ENCODE data around the gene SPEF2.

SPEF2 gene

GRCh38 chr5:35707659-35708058 is 90.0 kb downstream of the SPEF2 start:
- no peak for DNase-seq (ENCODE audit: low spot score)

- DNase-seq (ENCODE audit: low spot score) = no peak
Observed at GRCh38 chr5:35709688-35710087, 92.0 kb downstream of the SPEF2 start.

GRCh38 chr5:35717718-35718117 is 100.1 kb downstream of the SPEF2 start:
- no peak for DNase-seq (ENCODE audit: low spot score)

GRCh38 chr5:35735718-35736117 is 118.1 kb downstream of the SPEF2 start:
- DNase-seq (ENCODE audit: low spot score) = no peak

GRCh38 chr5:35736280-35736679 is 118.6 kb downstream of the SPEF2 start:
- no peak for DNase-seq (ENCODE audit: low spot score)

GRCh38 chr5:35741126-35741716 is 123.6 kb downstream of the SPEF2 start:
- DNase-seq (ENCODE audit: low spot score) = peak; percentile 31

- peak; percentile 3 for DNase-seq (ENCODE audit: low spot score)
Observed at GRCh38 chr5:35741971-35742370, 124.3 kb downstream of the SPEF2 start.

GRCh38 chr5:35743644-35744043 is 126.0 kb downstream of the SPEF2 start:
- no peak for DNase-seq (ENCODE audit: low spot score)

- DNase-seq (ENCODE audit: low spot score) = no peak
Observed at GRCh38 chr5:35745193-35745592, 127.5 kb downstream of the SPEF2 start.

- DNase-seq (ENCODE audit: low spot score) = no peak
Observed at GRCh38 chr5:35745660-35746059, 128.0 kb downstream of the SPEF2 start.

GRCh38 chr5:35752012-35752411 is 134.3 kb downstream of the SPEF2 start:
- no peak for DNase-seq (ENCODE audit: low spot score)

GRCh38 chr5:35753500-35753899 is 135.8 kb downstream of the SPEF2 start:
- DNase-seq (ENCODE audit: low spot score) = no peak

GRCh38 chr5:35754481-35754880 is 136.8 kb downstream of the SPEF2 start:
- DNase-seq (ENCODE audit: low spot score) = no peak

- DNase-seq (ENCODE audit: low spot score) = no peak
Observed at GRCh38 chr5:35755966-35756365, 138.3 kb downstream of the SPEF2 start.

GRCh38 chr5:35758151-35758724 is 140.6 kb downstream of the SPEF2 start:
- no peak for DNase-seq (ENCODE audit: low spot score)

GRCh38 chr5:35761541-35761940 is 143.9 kb downstream of the SPEF2 start:
- no peak for DNase-seq (ENCODE audit: low spot score)

GRCh38 chr5:35762368-35762767 is 144.7 kb downstream of the SPEF2 start:
- peak; percentile 33 for DNase-seq (ENCODE audit: low spot score)

GRCh38 chr5:35765921-35766320 is 148.3 kb downstream of the SPEF2 start:
- no peak for DNase-seq (ENCODE audit: low spot score)

- peak; percentile 46 for DNase-seq (ENCODE audit: low spot score)
Observed at GRCh38 chr5:35771300-35771699, 153.6 kb downstream of the SPEF2 start.

GRCh38 chr5:35771839-35772238 is 154.2 kb downstream of the SPEF2 start:
- no peak for DNase-seq (ENCODE audit: low spot score)

GRCh38 chr5:35773967-35774366 is 156.3 kb downstream of the SPEF2 start:
- DNase-seq (ENCODE audit: low spot score) = peak; percentile 11

GRCh38 chr5:35776757-35777156 is 159.1 kb downstream of the SPEF2 start:
- DNase-seq (ENCODE audit: low spot score) = no peak

GRCh38 chr5:35777358-35778087 is 159.9 kb downstream of the SPEF2 start:
- DNase-seq (ENCODE audit: low spot score) = peak; percentile 47
